CD1c-positive myeloid dendritic cell (primary cell): ENCODE results near the gene ACVR2A.

ENCODE experiments used
- DNase-seq: peaks from one replicate; pipeline ENCODE4 v3.0.0-alpha.2; 2016; ENCODE audit errors: extremely low spot score

ACVR2A gene

GRCh38 chr2:147844697-147845410 is at the start of gene ACVR2A:
Gene ACVR2A, plus strand, starts transcription at chr2:147845029. Its CDS starts 124 bp downstream, at chr2:147845153.
- DNase-seq = peak; percentile 55

DNA sequence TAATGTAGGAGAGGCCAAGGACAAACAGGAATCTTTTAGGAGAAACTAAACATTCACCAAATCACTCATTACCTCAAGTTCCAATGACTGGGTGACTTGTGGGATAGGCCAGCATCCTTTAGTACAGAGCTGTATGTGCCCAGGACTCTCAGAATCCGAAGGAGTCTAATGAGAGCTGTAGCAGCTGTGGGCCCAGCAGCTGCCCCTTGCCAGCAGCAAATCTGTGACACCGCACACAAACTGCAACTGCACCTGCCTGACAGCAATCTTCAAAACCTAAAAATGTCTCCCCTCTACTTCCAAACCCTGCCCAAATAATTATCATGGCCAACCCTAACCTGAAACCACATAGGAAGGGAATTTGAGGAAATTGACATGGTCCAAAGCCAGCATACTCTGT is 44.5 kb upstream of the ACVR2A start:
- no peak for DNase-seq

DNA sequence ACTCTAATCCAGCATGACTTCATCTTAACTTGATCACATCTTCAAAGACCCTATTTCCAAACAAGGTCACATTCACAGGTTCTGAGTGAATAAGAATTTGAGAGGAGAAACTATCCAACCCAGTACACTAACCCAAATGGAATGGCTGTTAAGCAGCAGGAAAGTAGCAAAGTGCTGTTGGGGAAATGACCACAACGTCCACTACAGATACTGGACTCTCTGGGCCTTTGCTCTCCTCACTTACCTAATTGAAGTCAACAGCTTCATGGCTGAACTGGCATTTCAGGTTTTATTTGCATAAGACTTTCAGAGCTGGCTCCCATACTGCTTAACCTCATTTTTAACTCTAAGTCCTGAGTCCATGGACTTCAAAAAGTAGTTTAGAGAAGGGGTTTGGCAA is 38.0 kb upstream of the ACVR2A start:
- no peak for DNase-seq

GRCh38 chr2:147808520-147808919 is 36.3 kb upstream of the ACVR2A start:
- no peak for DNase-seq

DNA sequence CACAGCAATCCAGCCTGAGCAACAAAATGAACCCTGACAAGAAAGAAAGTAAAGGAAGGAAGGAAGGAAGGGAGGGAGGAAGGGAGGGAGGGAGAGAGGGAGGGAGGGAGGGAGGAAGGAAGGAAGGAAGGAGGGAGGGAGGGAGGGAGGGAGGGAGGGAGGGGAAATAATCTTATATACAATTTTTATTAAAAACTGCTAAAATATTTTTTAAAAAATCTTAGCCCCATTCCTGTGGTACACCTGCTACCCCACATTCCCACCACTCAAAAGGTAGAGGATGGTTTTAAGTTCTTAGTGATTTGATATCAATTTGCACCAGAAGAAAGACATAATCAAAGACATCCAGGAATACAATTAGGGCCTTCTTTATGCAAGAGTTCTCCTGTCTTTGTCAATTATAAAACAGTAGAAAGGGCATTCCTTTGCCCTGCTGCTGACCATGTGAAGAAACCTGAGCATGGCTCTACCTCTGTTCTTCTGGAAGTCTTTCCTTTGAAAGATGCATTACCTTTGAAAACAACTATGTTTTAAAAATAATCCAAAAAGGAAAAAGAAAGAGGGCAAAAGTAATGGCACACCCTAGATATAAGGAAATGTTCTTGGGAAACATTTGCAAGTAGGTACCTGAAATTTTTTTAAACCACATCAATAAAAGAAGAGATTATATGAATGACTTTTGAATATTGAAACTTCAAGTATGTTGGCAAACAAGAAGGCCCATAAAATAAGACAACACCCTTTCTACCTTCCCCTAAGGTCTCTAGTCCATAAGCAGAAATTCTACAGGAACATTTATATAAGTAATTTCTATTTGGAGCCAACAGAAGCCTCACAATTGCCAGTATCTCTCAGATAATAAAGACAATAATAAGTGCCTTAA is 33.7 kb upstream of the ACVR2A start:
- DNase-seq = no peak

DNA sequence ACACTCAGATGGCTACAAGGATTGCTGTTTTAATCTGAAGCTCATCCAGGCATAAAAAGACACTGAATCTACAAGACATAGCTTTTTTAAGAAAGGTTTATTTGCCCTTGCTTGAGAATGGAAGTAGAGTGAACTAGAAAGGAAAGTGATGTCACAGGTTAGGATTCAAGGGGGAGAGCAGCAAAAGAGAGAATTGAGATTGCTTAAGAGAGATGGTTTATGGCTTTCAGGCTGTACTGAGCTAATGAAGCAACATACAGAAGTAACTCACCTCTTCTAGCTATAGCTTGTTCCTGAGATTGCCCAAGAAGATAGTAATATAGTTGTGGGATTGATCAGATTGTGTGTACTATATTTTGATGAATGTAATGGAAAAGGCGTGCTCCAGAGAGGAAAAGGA is 26.1 kb upstream of the ACVR2A start:
- DNase-seq = no peak

DNA sequence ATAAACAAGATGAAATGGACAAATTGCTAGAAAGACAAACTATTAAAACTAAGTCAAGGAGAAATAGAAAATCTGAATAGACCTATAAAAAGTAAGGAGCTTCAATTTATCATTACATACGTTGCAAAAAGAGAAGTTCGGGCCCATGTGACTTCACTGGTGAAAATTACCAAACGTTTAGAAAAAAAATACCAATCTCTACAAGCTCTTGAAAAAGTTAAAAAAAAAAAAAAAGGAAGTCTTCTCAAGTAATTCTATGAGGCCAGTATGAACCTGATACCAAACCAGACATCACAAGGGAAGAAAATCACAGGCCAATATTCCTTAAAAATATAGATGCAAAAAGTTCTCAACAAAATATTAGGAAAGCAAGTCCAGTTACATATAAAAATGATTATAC is 20.2 kb upstream of the ACVR2A start:
- peak; percentile 66 for DNase-seq

DNA sequence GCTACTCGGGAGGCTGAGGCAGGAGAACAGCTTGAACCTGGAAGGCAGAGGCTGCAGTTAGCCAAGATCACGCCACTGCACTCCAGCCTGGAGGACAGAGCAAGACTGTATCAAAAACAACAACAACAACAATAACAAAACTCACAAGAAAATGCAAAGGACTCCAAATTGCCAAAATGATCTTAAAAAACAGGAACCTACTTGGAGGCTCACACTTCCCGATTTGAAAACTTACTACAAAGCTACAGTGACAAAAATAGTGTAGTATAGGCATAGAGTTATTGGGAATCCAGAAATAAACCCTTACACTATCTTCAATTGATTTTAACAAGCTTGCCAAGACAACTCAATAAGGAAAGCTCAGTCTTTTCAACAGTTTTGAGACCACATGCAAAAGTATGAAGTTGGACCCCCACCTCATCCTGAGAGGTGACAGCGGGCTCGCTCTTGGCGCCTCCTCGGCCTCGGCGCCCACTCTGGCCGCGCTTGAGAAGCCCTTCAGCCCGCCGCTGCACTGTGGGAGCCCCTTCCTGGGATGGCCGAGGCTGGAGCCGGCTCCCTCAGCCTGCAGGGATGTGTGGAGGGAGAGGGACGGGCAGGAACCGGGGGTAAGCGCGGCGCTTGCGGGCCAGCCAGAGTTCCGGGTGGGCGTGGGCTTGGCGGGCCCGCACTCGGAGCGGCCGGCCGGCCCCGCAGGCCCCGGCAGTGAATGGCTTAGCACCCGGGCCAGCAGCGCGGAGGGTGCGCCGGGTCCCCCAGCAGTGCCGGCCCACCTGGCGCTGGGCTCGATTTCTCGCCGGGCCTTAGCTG is 18.3 kb upstream of the ACVR2A start:
- DNase-seq = peak; percentile 39

DNA sequence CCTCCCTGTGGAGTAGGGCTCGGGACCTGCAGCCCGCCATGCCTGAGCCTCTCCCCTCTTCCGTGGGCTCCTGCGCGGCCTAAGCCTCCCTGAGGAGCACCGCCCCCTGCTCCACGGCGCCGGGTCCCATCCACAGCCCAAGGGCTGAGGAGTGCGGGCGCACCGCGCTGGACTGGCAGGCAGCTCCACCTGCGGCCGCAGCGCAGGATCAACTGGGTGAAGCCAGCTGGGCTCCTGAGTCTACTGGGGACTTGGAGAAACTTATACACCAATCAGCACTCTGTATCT is 17.8 kb upstream of the ACVR2A start:
- DNase-seq = no peak

DNA sequence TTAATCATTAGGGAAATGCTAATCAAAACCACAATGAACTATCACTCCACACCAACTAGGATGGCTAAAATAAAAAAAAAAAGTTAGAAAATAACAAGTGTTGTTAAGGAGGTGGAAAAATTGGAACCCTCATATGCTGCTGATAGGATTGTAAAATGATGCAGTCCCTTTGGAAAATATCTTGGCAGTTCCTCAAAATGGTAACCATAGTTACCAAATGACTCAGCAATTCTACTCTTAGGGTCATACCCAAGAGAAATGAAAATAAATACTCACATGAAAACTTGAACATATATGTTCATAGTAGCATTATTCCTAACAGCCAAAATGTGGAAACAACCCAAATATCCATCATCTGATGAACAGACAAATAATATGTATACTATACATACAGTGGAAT is 15.7 kb upstream of the ACVR2A start:
- DNase-seq = peak; percentile 56

DNA sequence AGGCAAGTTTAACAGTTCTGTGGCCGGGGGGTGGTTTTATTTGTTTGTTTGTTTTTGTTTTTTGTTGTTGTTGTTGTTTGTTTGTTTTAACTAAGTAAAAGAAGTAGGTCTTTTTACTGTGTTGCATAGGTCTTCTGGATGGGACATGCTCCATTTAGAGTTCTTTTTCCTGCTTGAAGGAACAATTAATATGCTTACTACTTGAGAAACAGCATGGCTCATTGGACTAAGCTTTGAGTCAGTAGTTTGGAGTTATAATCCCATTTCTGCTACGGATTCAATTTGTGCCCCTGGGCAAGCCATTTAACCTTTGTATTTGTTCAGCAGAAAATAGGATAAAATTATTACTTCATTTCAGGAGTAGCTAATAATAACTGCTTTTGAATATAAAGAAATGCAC is 8.7 kb upstream of the ACVR2A start:
- no peak for DNase-seq

- DNase-seq = no peak
Observed at GRCh38 chr2:147843391-147843863, 1.4 kb upstream of the ACVR2A start.

DNA sequence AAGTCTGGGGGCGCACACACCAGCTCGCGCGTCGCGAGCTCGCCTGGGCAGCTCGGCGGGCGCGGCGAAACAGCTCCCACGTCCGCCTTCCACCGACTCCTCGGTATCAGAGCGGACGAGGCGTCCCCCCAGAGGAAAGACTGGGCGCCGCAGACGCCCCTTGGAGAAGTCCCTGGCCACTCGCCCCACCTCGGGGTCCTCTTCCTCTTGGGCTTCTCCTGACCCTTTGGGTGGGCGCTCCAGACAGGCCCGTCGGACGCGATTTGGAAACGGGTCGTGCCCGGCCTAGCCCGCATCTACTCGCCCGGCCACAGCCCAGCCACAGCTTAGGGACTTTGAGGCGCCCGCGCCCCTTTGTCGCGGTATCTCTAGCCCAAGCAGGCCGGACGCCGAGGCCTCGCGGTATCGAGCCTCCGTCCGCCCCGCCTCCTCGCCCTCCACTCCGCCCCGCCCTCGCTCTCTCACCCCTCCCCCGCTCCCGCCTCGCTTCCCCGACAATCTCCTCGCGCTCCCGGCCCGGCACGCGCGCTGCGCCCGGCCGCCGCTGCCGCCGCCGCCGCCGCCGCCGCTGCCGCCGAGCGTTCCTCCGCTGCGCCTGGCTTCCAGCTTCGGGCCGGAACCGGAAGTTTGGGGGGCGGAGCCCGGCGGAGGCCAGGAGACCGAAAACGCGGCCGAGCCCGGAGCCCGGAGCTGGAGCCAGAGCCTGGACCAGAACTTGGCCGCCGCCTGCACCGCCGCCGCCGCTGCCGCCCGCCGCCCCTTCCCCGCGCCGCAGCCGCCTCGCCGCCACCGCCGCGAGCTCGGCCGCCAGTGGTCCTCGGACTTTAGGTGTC is 749 bp upstream of the ACVR2A start:
- DNase-seq = peak; percentile 95

- DNase-seq = peak; percentile 40
Observed at GRCh38 chr2:147845411-147845971, 662 bp downstream of the ACVR2A start.

DNA sequence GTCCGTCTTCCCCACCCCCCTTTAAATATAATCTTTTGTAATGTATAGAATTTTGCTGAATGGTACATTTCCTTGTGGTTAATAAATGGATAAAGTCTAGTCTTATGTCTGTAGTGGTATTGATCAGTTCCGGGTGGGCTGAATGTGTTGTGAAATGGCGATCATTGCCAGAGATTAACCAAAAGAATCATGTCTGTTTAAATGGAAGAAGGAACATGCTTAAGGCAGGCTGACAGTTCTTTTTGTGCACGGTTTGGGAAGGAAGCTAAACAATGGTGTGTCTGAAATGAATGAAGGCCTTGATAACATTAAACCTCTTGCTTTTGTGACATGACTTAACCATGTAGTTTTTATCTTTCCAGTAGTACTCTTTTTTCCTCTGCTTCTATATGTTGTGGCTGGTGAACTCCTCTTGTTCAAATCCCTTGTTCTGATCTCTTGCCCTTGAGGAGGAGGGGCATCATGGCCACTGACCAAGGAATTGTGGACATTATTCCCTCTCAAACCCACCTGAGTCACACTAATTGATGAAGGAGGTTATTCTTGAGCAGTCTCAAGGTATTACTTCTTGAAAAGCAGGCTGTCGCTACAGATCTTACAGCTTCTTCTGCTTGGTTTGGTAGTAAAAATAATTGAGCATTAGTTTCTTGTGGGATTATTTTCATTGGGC is 1.7 kb downstream of the ACVR2A start:
- no peak for DNase-seq

GRCh38 chr2:147847746-147848391 is 3.0 kb downstream of the ACVR2A start:
- DNase-seq = peak; percentile 16

DNA sequence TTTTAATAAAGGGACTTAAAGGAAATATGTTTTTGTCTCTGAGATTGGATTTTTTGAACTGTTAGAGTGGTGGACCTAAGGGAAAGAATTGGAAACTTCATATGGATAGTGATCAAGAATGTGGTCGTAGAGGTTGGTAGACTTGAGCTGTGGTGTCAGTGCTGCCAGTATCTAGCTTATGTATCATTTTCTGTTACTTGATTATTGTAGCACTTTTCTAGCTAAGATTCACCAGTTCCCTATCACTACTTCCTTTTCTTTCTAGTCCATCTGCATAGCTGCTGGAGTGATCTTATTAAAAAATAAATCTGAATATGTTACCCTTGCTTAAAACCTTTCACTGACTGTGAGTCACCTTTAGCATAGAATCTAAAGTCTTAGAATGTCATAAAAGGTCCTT is 6.0 kb downstream of the ACVR2A start:
- DNase-seq = peak; percentile 31

DNA sequence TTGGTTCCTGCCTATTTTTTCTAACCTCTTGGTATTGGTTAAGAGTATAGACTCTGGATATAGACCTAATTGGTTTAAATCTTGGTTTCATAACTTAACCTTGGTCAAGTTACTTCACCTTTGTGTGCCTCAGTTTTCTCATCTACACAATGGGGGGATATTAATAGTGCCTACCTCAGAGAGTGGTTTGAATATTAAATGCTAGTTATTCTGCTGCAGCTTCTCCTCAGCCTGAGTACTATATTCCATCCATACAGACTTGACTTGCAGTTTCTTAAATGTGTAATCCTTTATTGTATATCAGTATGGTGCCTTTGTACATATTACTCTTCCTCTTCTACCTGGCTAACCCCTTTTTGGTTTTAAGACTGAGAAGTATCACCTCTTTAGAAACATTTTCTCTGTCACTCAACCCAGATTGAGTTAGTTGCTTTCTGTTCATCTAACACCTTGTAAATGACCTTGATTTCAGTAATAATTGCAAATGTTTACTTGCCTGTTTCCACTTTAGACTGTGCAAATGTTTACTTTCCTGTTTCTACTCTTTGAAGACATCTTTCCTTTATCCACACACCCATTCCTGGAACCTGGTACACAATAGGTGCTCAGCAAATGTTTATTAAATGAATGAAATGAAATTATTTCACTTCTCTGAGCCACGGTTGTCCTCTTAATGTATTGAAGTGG is 6.6 kb downstream of the ACVR2A start:
- DNase-seq = no peak

DNA sequence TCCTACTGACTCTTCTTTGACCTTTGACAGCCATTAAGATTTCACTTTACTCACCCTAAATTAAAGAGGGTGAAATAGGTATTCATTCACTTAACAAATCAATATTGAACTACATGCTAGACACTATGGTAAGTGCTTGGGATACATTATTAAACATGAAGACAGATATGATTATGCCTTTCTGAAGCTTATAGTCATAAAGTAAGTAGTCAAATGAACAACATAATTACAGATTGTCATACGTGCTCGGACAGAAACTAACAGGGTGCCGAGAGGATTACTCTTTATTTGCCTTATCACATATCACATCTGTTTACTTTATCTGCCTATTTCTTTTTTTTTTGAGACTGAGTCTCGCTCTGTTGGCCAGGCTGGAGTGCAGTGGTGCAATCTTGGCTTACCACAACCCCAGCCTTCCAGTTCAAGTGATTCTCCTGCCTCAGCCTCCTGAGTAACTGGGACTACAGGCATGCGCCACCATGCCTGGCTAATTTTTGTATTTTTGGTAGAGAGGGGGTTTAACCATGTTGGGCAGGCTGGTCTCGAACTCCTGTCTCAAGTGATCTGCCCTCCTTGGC is 9.8 kb downstream of the ACVR2A start:
- DNase-seq = no peak
